NCI-H2107 treated with DMSO at 0.1 percent for 48 hours (cell line): ENCODE measurements around the gene TMEM272.

Source experiments
- DNase-seq: peaks from one replicate; lab custom pipeline; 2025; ENCODE audit not compliant: unreplicated experiment; lab: John Stamatoyannopoulos, UW

The TMEM272 gene, protein sequence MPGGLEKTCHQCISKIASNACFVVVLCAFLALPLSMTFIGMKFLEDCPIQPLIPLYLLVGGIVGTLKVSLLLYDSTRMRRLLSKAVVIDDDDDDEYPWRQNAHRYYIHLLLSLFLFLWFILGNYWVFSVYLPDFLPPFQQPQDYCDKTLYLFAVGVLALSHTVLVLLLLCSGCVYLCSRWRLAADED

DNA sequence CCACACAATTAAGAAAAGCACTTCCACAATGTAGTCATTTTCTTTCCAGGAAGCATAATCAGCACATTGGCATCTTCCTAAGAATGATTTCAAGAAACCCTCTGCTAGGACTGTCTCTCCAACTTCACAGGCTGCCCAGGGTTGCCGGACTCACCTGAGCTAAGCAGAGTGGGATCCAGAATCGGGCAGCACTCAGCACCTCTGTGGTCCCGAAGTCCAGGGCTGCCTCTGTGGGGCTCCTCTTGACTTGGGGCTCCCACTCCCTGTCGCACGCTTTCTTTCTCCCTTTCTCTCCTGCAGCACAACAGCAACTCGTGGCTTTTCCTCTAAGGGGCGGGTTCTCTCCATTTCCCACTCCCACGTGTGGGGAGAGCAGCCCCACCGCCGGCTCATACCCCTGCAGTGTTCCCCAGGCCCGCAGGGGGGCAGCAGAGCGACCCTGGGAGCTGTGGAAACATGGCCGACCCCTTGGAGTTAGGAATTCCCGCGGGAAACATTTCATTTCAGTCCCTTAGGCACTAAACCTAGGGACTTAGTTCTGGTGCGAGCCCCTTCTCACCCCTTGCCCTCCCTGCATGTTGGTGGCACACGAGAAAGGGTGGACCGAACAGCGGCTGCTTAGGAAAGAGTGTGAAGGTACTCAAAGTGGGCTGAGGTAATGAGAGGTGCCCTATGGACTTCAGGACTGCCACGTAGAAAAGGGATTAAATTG, at the start of gene TMEM272:
TMEM272 (minus strand) TSS at position 316 of the 712 bp plus-strand sequence. CDS start 6,647 bp downstream, outside the sequence.
- no peak for DNase-seq

GRCh38 chr13:51894239-51894638, 49.3 kb upstream of the TMEM272 start:
- no peak for DNase-seq

DNA sequence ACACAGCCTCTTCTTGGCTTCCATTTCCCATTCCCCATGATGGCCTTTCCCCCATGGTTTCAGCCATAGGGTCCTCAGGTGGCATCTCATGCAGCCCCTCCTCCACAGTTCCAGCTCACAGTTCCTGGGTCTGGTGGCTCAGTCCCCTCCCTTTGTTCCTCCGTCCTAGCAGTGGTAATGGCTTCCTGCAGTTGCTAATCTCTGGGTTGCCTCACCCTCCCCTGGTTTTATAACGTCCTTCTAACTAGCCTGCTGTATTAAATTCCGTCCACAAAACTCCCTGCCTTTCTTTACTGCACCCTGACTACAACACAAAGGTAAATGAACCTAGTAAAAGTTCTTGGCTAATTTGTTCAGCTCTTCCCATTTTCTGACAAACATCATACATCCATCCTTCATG, 47.7 kb upstream of the TMEM272 start:
- DNase-seq = no peak

GRCh38 chr13:51887468-51887867, 42.5 kb upstream of the TMEM272 start:
- no peak for DNase-seq

- no peak for DNase-seq
These were observed 40.7 kb upstream of the TMEM272 start for GRCh38 chr13:51885651-51886050.

DNA sequence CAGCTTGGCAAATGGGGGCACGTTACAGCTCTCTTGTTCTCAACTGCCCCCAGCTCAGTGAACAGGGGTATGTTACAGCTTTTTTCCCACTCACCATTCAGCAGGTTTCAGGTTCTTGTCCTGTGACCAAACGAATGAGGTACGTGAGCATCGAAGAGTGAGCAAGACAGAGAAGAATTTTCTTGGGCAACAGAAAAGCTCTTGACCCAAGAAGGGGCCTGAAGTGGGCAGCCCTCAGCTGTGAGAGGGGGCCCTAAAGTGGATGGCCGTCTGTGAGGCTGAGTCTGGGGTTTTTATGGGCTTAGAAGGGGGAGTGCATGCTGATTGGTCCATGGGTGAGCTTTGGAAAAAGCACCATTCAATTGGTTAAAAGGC, 38.2 kb upstream of the TMEM272 start:
- no peak for DNase-seq

DNA sequence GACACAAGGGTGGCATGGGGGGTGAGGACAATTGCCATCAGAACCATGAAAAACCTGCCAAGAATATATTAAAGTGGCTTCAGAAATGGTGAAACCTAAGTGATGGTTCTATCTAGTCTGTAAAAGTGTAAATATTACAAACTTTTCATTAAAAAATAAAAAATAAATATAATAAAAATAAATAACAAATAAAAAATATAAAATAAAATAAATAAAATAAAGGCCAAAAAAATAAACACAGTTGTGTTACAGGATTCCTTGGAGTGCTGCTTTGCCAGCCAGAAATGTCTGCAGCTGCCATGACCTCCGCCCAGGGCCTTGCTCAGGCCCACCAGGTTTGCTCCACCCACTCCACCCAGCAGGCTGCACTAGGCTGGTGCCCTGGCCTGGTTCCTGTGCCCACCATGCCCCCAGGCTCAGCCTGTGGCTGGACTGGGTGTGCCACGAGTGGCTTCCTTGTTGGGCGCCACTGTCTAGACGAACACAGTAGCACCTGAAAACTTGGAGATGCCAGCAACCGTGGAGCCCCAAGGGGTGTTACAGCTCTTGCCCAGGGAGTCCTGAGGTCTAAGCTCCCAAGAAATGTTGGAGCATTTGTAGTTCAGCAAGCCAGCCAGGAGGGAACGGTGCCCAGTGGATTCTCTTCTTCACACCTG, 37.7 kb upstream of the TMEM272 start:
- DNase-seq = no peak

GRCh38 chr13:51881296-51881695, 36.3 kb upstream of the TMEM272 start:
- DNase-seq = no peak

- no peak for DNase-seq
These were observed 34.2 kb upstream of the TMEM272 start for GRCh38 chr13:51879133-51879532.

DNA sequence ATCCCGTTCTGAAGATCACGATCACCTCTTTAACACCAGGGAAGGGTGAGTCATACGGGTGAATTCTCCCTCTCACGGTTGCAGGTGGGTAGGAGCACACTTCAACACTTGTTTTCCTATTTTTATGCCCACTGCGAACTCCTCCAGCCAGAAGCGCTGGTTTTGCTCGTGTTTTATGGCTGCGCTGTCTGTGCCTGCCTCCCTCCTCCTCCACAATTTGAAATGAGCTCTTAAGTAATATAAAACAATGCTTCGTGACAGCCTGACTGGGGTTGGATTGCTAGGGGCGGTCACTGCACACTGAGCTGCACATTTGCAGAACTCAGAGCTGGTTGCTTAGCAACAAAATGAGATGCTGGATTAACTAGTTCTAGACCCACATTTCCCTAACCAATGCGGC, 29.7 kb upstream of the TMEM272 start:
- no peak for DNase-seq

- DNase-seq = no peak
These were observed 28.9 kb upstream of the TMEM272 start for GRCh38 chr13:51873837-51874236.

- DNase-seq = no peak
These were observed 28.3 kb upstream of the TMEM272 start for GRCh38 chr13:51873117-51873798.

DNA sequence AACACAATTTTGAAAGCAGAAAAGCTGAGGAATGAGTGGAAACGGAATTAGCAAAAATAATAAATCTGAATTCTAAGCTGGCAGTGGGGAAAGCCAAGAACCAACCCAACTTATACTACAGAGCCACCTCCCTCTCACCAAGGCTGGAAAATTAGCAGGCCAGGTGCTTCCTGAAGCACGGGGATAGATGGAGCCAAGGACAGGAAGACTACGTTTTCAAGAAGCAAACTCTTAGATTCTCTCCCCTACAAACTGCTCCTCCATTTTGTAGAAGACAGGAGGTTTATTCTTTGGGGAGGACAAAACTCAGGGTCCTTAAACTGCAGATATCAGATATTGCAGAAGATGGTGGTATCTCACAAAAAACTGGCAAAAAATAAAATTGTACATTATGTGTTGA, 25.6 kb upstream of the TMEM272 start:
- no peak for DNase-seq

- no peak for DNase-seq
These were observed 24.9 kb upstream of the TMEM272 start for GRCh38 chr13:51869916-51870315.

DNA sequence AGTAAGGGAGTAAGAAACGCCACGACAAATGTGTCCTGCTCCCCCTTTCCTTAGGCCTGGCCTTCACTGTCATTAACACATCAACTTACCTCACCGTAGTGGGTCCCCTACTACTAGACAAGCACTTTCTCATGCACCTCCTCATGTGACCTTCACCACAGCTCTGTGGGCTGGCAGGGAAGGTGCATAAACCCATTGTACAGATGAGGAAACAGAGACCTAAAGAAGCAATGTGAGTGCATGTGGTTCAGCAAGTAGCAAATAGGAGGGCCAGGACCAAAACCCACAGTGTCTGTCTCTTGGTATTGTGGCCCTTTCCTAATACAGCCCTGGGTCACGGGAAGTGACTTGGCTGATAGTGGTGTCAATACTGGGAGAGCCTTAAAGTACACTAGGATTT, 22.1 kb upstream of the TMEM272 start:
- DNase-seq = no peak

DNA sequence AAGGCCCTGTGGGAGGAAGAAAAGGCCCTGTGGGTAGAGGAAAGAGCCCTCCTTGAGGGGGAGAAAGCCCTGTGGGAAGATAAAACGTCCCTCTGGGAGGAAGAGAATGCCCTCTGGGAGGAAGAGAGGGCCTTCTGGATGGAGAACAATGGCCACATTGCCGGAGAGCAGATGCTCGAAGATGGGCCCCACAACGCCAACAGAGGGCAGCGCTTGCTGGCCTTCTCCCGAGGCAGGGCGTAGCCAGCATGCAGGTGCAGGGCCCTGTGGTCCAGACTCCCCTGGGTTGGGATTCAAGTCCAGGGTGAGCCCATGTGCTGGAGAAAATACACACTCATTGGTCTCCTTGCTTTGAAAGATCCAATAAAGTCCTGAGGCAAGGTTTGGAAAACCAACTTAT, 20.9 kb upstream of the TMEM272 start:
- DNase-seq = no peak

GRCh38 chr13:51862957-51863356, 18.0 kb upstream of the TMEM272 start:
- no peak for DNase-seq

- no peak for DNase-seq
These were observed 16.8 kb upstream of the TMEM272 start, which contains the start of gene CCDC70 for GRCh38 chr13:51861723-51862300. Gene CCDC70, plus strand, starts transcription at chr13:51861969. Its CDS starts 3,443 bp downstream, at chr13:51865412.

DNA sequence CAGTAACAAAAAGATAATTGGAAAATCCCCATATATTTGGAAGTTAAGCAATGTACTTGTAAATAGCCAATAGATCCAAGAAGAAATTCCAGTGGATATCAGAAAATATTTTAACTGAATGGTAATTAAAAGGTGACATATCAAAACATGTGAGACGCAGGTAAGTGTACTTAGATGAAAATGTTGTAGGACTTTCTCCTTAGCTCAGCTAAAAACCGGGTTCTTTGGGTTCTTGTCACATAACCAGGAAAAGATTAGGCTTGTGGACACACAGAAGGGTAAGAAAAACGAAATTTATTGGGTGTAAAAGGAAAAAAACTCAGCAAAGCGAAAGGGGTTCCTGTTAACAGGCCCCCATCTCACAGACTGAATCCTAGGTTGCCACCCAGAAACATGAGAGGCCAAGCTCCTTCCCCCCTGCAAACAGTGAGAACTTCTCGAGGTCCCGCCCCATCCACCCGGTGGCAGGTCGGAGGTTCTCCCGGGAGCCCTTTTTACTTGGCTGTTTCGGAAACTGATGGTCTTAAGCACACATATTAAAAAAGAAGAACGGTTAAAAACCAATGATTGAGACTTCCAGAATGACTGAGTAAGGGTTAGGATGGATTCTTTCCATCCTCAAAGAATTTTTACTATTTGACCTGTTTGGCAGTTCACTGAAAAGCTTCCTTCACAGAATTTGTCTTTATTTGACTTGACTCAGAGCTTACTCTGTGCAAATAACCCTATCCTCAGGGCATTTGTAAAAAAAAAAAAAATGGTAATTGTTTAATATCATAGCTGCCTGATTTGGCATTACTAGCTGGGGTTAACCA, 13.7 kb upstream of the TMEM272 start:
- DNase-seq = no peak

- DNase-seq = no peak
These were observed 12.0 kb upstream of the TMEM272 start for GRCh38 chr13:51856998-51857397.
